ENCODE results near the gene RPRD1B. TPM values are rescaled to one million over a fixed set of nuclear protein-coding genes. Genes with fewer than 3 reads are reported as not detected.

Gene RPRD1B
- total and polyA plus RNA-seq, 2 of the 13 experiments (the other 11 are each of a cell fraction or from before 2014, with no cell fraction given) = 31.1 to 41.5 TPM

DNA sequence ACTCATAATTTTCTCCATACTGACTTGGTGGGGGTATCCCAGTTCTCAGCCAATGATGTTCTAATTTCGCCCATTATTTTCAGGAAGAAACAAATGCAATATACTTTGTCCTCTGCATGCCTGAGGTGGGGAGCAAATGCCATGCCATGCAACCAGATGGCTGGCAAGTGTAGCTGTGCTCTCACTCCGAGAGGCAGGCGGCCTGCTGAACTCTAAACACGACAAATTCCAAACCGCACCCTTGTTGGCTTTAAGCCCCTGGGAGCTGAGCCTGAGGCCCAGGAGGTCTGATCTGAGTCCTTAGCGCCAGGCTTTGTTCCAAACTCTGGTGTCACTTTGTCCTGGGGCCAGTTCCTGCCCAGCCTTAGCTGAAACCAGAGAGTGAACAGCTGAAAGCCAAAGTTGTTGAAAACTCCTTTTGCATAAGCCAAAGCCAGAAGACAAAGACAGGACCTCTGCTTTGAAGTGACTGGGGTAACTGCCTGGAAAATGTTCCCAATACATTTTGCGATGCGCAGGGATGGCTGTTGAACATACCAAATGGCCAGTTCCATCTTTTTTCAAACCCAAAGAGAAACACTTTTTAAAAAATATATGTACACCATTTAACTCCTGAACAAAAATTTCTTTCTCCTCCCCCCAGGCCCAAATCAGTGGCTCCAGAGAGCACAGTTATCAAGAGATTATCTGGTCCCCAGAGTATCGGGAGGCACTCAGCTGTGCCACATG is 46.5 kb upstream of the RPRD1B start (continued):
- TF ChIP-seq ZNF281 (CRISPR knock-in tag; IDR thresholded peaks at IDR 0.05; ENCODE audit: borderline replicate concordance) (peak; percentile 28; the same call in 1 of the 2 replicates), NONO (IDR thresholded peaks at IDR 0.05) (no peak), NONO (CRISPR knock-in tag; conservative IDR thresholded peaks at IDR 0.05) (0 out of 2 replicates have a peak, but pooled peaks have one; percentile 2), ZFP41 (CRISPR knock-in tag; IDR thresholded peaks at IDR 0.05; ENCODE audit: borderline replicate concordance) (no peak), ZFP91 (CRISPR knock-in tag; IDR thresholded peaks at IDR 0.05; ENCODE audit: borderline replicate concordance) (peak; percentile 84), ELF4 (CRISPR knock-in tag; IDR thresholded peaks at IDR 0.05; ENCODE audit: borderline replicate concordance) (no peak), HDAC6 (IDR thresholded peaks at IDR 0.05; ENCODE audit: low read depth, low read length) (no peak), ZNF530 (CRISPR knock-in tag; IDR thresholded peaks at IDR 0.05; ENCODE audit: low read depth) (no peak), TEAD3 (CRISPR knock-in tag; optimal IDR thresholded peaks at IDR 0.05; ENCODE audit: borderline replicate concordance) (peak; percentile 83), ZMYM2 (CRISPR knock-in tag; IDR thresholded peaks at IDR 0.05) (no peak), CBX5 (CRISPR knock-in tag; IDR thresholded peaks at IDR 0.05; ENCODE audit: borderline replicate concordance) (0 out of 2 replicates have a peak, but pooled peaks have one; percentile 32)
- TF ChIP-seq, protein P1, sequence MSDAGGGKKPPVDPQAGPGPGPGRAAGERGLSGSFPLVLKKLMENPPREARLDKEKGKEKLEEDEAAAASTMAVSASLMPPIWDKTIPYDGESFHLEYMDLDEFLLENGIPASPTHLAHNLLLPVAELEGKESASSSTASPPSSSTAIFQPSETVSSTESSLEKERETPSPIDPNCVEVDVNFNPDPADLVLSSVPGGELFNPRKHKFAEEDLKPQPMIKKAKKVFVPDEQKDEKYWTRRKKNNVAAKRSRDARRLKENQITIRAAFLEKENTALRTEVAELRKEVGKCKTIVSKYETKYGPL (CRISPR knock-in tag; IDR thresholded peaks at IDR 0.05) = no peak
- TF ChIP-seq, protein P2, sequence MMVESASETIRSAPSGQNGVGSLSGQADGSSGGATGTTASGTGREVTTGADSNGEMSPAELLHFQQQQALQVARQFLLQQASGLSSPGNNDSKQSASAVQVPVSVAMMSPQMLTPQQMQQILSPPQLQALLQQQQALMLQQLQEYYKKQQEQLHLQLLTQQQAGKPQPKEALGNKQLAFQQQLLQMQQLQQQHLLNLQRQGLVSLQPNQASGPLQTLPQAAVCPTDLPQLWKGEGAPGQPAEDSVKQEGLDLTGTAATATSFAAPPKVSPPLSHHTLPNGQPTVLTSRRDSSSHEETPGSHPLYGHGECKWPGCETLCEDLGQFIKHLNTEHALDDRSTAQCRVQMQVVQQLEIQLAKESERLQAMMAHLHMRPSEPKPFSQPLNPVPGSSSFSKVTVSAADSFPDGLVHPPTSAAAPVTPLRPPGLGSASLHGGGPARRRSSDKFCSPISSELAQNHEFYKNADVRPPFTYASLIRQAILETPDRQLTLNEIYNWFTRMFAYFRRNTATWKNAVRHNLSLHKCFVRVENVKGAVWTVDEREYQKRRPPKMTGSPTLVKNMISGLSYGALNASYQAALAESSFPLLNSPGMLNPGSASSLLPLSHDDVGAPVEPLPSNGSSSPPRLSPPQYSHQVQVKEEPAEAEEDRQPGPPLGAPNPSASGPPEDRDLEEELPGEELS (CRISPR knock-in tag; IDR thresholded peaks at IDR 0.05) = 0 out of 2 replicates have a peak, but pooled peaks have one; percentile 20
- TF ChIP-seq, protein P3, sequence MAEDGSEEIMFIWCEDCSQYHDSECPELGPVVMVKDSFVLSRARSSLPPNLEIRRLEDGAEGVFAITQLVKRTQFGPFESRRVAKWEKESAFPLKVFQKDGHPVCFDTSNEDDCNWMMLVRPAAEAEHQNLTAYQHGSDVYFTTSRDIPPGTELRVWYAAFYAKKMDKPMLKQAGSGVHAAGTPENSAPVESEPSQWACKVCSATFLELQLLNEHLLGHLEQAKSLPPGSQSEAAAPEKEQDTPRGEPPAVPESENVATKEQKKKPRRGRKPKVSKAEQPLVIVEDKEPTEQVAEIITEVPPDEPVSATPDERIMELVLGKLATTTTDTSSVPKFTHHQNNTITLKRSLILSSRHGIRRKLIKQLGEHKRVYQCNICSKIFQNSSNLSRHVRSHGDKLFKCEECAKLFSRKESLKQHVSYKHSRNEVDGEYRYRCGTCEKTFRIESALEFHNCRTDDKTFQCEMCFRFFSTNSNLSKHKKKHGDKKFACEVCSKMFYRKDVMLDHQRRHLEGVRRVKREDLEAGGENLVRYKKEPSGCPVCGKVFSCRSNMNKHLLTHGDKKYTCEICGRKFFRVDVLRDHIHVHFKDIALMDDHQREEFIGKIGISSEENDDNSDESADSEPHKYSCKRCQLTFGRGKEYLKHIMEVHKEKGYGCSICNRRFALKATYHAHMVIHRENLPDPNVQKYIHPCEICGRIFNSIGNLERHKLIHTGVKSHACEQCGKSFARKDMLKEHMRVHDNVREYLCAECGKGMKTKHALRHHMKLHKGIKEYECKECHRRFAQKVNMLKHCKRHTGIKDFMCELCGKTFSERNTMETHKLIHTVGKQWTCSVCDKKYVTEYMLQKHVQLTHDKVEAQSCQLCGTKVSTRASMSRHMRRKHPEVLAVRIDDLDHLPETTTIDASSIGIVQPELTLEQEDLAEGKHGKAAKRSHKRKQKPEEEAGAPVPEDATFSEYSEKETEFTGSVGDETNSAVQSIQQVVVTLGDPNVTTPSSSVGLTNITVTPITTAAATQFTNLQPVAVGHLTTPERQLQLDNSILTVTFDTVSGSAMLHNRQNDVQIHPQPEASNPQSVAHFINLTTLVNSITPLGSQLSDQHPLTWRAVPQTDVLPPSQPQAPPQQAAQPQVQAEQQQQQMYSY (CRISPR knock-in tag; IDR thresholded peaks at IDR 0.05) = peak; percentile 79
- TF ChIP-seq, protein P4, sequence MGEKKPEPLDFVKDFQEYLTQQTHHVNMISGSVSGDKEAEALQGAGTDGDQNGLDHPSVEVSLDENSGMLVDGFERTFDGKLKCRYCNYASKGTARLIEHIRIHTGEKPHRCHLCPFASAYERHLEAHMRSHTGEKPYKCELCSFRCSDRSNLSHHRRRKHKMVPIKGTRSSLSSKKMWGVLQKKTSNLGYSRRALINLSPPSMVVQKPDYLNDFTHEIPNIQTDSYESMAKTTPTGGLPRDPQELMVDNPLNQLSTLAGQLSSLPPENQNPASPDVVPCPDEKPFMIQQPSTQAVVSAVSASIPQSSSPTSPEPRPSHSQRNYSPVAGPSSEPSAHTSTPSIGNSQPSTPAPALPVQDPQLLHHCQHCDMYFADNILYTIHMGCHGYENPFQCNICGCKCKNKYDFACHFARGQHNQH (CRISPR knock-in tag; IDR thresholded peaks at IDR 0.05) = peak; percentile 20; the same call in 1 of the 2 replicates
